Middle frontal gyrus (tissue), 1 donor: Measurements from ENCODE around the gene PREP.
"Not testable (repeated sequence)": the region's sequence is repeated elsewhere in the genome, so short reads cannot be mapped to it uniquely, and the experiment has no call there.

Source experiments
- DNase-seq: peaks from one replicate; pipeline ENCODE4 v3.0.0-alpha.2; 2015; ENCODE audit warnings: low spot score; ENCODE audit errors: extremely low spot score

Gene PREP

DNA sequence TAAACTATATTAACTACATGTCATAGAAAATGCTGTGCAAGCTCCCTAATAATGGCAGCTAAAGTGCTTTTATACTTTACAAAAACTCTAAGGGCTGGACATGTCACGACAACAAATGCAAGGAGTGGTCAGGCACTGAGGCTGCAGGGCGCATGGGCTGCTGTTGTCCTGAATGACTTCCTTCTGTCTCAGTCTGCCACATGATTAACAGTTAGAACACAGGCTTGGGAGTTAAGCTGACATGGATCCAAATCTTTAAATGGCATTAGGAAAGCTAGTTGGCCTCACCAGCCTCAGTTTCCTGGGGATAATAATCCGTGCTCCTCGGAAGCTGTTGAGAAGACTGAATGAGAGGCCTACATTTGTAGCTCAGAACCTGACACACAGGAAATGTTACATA lies 57.4 kb downstream of the PREP start:
- no peak for DNase-seq

DNA sequence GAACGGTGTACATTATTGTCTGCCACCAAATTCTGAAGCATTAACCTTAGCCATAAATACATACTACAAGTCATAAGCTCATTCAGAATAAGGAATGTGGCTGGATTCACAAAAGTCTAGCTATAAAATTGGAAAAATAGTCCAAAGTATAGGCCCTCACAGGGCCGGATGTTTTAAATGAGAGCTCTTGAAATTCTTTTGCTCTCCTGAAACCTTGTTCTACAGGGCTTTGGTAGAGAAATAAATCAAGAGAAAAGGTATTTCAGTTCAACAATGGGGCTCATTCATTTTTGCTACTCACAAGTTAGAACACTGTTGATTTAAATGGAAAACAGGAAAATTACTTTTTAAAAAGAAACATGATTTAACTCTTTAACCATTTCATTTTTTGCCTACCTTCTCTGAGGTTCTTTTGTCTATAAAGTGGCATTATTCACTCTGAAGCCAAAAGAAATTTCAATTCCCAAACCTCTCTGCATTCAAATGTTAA lies 58.0 kb downstream of the PREP start:
- no peak for DNase-seq

DNA sequence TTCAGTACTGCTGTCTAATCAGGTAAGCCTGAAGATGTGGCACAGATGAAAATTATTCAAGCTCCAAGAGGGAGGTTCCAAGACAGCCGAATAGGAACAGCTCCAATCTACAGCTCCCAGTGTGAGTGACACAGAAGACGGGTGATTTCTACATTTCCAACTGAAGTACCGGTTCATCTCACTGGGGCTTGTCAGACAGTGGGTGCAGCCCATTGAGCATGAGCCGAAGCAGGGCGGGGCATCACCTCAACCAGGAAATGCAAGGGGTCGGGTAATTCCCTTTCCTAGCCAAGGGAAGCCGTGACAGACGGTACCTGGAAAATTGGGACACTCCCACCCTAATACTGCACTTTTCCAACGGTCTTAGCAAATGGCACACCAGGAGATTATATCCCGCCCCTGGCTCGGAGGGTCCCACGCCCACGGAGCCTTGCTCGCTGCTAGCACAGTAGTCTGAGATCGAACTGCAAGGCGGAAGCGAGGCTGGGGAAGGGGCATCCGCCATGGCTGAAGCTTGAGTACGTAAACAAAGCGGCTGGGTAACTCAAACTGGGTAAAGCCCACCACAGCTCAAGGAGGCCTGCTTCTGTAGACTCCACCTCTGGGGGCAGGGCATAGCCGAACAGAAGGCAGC lies 64.4 kb downstream of the PREP start:
- DNase-seq, result not testable (repeated sequence)

DNA sequence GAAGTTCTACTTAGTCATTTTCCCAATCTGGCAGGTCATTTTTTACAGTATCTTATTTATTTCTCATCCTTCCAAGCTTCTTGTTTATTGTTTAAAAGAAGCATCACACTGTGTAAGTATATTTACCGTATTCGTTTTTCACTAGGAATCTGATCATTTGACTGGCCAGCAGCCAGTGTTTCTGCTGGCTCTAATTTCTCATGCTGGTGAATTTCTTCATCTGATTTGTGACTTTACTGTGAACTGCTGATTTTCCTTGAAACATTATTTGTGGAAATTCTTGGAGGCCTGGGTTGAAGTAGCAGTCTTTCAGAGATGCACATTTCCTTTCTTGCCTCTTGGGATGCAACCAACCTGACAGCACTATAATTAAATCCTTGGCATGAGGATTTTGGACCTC lies 65.9 kb downstream of the PREP start:
- DNase-seq, result no peak

DNA sequence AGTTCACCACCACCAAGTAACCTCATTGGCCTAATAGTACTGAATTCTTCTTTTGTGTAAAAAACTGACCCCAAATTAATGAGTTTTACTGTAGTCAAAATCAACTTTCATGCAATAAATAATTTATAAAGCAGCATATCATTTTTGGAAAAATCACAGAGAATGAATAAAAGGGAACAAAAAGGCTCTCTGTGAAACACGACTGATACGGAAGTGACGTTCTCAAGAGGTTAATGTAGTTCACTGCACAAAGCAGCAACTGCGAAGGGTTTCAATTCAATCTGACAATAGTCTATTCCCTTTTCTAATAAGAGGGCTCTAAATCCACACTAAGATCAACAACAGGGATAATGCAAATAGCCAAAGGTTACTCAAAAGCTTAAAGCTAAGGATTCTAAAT lies 70.3 kb downstream of the PREP start:
- DNase-seq, result no peak

DNA sequence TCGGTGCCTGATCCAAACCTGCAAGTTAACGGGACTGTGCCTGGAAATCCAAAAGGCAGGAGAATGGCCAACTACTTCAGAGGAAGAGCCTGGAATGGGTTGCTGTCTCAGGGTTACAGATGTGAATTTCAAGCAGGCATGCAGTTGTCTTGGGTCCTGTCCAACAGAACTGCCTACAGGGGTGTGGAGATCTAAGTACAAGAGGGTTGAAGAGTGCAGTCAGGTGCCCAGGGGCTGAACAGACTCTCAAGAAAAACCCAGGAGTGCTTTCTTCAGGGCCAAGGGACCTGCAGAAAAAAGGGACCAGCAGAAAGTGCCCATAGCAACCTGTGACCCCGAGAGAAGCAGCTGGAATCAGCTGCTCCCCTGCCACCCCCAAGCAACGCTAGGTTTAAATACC lies 71.0 kb downstream of the PREP start:
- no peak for DNase-seq

DNA sequence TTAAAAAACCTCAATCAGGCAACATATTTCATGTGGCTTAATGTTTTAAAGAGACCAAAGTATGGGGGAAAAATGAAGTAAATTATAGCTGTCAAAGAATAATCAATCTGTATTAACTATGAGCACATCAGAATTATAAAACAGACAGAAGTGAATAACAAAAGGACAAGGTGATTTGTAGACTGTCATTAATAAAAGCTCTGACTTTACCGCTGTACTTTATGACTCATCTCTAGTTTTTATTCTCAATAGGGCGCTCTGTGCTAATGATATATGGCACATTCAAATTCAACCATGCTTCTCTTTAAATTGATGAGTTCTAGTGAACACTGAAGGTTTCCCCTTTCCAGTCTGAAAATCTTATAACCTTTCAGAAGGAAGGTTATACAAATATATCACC lies 72.0 kb downstream of the PREP start:
- DNase-seq, result no peak

DNA sequence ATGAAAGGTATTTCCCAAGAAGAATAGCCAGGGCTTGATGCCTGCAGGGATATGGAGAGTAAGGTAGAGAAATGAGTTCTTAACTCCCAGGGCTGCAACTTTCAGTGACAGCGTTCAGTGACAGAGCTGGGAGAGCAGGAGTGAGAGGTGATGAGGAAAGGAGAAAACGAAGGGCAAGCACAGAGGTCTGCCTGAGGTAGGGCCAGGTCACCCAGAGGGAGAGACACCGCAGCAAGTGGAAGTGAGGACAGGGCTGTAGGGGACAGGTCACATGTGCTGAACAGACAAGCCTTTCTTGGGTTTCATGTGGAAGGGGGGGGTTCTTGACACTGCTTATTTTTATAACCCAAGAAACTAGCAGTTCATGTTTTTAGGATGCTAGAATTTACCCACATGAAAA lies 72.5 kb downstream of the PREP start:
- DNase-seq, result no peak

DNA sequence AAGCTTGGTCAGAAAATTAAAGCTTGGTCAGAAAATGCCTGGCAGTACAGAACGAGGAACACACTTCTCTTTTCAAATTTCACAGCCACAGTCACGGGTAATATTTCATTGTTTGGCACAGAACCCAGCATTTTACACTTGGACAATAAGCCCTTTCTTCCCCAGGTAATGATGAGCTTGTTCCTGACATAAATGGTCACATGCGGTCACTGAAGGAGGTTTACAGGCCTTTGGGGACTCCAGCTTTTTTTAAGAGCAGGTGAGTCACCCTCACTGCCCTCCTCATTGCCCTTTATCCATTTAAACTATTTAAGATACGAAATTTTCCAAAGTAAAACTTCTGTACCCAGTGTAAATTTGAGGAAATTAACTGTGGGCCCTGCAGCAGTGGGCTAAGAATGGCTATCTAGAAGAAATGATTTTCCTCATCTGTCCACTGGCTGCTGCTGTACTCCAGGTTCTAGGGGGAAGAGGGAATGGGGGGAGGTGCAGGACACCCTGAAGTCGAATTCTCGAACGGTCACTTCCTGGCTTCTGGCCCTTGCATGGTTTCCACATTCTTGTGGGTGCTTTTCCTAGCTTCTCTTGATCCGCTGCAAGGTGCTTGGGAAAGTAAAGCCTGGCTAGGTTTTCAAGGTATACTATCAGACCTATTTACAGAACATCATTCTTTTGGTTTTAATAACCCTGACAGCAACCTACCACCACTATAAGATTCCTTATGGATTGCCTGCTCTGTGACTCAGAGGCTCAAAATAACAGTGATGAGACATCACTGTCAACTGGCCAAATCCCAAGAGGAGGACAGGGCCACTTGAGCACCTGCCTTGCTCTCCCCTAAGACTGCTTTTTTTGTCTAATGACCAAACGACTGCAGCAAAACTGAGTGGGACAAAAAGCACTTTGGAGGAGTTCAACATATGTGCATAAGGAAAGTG lies 75.8 kb downstream of the PREP start:
- no peak for DNase-seq

DNA sequence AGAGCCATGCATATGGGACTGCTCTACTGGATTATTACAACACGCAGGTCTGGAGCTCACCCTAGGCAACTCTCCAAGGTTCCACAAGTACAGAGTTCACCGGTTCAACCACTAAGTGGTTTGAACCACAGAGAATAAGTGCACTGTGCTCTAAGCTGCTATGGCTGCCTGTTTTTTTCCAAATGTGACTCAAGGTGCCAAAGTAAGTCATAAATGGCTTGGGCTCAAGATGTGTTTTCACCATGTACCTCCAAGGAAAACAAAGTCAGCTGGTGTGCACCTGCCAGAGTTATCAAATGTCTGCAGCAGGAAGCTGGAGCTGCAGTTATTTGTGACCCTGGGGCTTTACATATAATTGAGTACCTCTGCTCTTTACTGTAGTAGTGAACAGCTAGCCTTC lies 76.7 kb downstream of the PREP start:
- DNase-seq, result no peak

DNA sequence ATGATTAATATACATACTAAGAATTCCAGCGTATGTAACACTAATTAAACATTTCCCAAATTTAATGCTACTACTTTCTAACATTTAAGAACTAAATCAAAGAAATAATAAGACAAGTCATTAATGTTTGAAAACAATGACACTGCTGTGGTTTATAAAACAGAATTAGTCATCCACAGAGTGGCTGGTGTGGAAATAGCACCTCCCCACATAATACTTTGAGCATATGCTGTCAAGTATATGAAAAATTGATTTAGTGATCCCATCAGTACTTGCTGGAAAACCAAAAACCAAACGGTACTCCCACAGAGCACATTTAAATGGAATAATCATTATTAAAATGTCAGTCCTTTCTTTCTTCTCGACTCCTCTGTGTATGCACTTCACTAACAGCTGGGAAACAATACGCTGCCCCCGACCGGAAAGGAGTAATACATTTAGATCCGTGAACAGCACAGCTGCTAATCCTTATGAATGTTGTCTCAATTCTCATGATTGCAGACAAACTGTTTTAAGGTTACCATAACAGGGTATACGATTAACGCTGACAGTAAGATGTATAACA lies 78.4 kb downstream of the PREP start:
- no peak for DNase-seq

DNA sequence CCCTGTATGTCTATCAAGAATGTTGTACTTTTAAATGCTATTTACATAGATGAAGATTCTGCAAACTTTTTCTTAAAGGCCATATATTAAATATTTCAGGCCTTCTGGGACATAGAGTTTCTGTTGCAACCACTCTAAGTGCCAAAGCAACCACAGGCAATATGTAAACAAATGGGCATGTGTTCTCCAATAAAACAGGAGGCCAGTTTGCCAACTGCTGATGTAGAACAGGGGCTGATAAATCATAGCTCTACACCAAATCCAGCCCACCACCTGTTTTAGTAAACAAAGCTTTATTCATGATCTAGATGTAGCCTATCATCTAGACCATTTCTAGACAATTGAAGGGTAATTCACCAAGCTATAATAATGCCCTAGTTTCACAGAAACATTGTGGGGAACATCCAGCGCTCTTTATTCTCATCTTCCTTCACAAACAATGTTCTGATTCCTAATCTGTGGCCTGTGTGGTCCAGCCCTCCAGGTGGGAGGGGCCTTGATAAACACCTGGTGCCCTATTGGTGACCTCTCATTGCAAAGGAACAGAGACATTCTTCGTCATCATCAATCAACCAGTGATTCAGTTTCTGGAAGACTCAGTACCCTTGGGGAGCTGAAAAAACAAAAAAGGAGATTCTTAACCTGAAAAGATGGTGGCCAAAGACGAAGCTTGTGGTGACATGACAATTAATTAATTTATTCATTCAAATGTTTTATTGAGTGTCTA lies 80.2 kb downstream of the PREP start:
- DNase-seq, result no peak

DNA sequence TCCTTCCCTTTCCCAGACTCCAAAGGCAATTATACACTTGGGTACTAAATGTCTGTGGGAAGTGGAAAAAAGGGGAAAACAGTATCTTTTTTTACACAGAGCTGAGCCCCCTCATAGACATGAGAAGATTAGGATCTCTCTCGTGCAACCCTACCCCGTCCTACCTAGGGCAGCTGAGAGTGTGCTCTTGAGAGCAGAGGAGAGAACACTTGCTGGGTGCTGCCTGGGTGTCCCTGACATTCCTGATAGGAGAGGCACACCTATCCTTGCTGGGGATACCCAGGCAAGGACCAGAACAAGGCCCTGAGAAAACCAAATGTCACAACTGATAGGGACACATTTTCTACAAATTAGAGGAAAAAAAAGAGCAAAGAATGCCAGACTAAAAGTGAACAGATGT lies 81.2 kb downstream of the PREP start:
- no peak for DNase-seq

DNA sequence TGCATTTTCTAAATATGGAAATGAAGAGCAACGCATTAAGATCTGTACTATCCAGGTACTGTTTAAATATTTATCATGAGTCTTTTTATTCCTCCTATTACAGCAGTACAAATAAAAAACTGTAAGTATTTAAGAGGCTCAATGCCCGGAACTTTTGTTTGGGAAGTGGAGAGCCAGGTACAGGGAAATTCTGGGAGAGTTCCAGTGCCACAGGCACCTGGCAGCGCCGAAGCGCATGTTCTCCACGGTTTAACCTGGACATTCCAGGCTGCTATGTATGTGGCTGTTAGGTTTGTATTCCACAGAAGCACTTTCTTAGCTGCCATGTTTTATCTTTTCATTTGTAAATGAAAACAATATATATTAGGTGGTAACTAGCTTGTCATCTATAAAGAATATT lies 81.7 kb downstream of the PREP start:
- no peak for DNase-seq

DNA sequence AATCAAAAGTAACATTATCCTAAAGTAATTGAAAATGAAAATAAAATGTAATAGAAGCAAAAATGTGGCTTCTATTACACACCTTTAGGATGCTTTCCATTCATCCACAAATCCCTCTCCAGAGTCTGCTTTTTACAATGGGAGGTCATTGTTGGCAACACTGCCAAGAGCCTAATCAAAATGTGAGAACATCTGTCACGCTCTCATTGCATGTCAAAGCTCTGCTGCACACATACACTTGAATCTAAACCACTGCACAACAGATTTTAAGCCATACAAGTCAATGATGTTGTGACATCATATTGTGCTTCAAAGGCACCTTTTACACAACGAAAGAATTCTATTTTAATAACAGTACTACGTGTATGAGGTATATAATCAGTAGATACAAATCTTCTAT lies 82.1 kb downstream of the PREP start:
- DNase-seq, result no peak

DNA sequence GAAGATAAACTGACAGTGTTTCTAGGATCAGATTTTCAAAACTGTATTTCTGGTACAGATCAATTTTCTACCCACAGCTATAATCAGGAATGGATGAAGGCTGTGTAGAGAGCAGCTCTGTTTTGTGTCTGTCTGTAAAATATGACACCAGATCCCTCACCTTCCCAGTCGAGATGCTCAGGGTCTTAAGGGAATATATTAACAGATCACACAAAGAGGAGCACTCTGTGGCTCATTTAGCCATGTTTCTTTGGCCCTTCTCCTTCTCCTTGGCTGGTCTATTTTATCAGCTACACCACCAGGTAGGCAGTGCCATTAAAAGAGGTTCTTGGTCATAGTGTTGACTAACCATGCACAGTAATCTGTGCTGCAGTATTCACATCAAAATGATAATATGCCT lies 82.6 kb downstream of the PREP start:
- DNase-seq, result no peak

DNA sequence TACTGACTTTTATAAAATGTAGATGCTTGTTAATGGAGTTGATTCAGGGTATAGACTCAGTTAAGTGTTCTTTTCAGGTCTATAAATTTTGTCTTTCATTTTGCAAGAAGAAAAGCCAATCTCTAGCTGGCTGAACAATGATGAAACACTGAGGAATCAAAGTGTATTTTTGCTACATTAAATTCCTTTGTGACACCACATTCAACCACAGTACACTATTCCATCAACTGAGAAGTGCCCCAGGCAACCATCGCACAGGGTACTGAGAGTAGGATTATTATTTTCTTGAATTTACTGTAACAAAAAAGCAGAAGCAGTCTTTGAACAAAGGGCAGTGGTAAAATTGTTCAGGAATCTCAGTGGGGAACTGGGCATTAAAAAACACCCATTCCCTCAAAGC lies 83.6 kb downstream of the PREP start:
- no peak for DNase-seq

DNA sequence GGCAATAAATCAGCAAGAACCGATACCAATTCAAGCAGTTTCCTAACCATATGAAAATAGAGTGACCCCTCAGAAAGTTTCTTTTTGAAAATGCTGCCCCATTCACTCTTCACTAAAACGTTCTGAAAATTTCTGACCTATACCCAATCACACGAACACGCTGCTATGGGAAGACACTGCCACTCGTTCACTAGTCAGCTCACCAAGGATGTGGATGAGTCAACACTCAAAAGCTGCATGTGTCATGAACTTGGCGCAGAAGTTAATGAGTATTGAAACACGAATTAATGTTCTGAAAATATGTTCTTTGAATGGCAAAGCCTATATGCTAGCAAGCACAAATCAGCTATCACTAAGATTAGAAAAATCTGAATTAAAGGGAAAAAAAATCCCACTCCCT lies 84.2 kb downstream of the PREP start:
- no peak for DNase-seq

DNA sequence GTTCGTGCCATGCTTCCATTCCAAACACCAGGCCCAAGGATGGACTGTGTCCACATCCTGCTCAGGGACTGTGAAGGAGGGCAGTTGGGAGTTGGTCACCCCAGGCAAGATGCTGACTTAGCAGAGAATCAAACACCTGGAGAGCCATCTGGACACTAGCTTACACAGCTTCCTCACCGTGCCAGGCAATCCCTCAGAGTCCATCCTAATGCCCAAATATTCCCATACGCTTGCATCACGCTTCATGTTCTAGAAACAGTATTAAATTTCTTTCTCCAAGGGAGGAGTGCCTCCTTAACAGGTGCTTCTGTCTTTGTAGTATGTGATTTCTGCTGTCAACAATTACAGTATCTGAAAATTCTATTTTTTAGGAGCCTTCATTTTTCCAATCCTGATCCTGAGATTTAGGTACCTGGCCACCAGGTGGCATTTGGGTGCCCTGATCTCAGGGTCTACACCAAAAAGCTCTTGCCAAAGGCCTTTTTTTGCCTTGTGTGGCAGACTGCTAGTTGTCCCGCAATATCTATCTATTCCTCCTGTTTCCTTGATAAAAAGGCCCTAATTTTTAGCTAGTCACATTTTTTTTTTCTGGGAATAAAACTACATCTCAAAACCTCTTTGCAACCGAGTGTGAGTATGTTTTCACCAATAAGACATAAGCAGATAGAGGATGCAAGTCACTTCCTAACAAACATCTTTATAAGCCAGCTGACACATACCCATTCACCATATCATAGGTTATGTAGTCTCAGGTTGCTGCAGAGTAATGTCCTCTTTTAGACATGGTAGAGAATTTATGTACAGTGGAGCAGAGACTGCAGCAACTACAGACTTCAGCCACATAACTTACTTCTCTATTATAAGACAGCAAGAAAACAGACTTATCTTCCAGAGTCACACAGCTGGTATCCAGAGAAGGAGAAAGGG lies 85.0 kb downstream of the PREP start:
- DNase-seq, result no peak

DNA sequence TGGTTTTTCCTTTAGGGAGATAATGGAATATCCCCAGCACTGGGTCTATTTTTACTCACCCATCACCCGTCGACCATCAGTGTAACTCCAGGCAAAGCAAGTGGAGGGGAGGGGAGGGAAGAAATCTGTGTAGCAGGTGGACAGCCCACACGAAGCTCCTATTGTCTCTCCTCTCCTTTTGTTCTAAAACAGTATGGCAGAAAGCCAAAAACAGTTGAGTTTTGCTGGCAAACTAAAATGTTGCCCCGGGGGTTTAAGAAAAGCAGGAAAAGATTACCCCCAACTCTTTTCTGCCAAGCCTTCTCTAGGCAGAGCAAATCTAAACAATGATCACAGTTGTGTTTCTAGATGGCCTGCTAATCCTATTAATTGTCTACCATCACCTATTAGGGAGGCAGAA lies 89.7 kb downstream of the PREP start:
- no peak for DNase-seq

DNA sequence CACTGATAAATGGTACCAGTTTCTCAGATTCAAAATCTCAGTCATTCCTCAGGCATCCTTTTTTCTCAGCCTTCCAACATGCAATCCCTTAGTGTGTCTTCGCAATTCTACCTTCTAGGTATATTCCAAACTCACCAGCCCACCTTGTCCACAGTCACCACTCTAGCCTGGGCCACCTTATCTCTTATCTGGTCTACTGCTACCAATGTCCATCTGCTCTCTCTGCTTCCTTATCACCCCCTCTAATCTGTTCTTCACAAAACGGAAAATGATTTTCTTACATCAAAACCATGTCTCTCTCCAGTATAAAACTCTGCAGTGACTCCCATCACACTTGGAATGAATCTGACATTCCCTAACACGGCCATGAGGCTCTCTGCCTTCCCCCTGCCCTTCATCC lies 91.9 kb downstream of the PREP start:
- no peak for DNase-seq
